IMR-90 (cell line): ENCODE measurements around the gene HCN4.

Experiments used
- BHLHE40 ChIP-seq: fragments of 150-350 bp; IDR thresholded peaks from 2 replicates; pipeline ENCODE4 v1.6.1; 2016; ENCODE audit warnings: mild to moderate bottlenecking, low read depth, low read length
- CEBPB ChIP-seq: IDR thresholded peaks from 2 replicates; pipeline ENCODE4 v1.6.1; 2012; ENCODE audit warnings: low read depth, low read length, improper control_type of control experiment
- CHD1 ChIP-seq: IDR thresholded peaks from 2 replicates; pipeline ENCODE4 v1.6.1; 2012; ENCODE audit warnings: low read depth, low read length, improper control_type of control experiment
- FOS ChIP-seq: fragments of 150-350 bp; IDR thresholded peaks from 2 replicates; pipeline ENCODE4 v1.6.1; 2016; ENCODE audit warnings: low read depth, low read length
- MAFK ChIP-seq: IDR thresholded peaks from 2 replicates; pipeline ENCODE4 v1.6.1; 2012; ENCODE audit warnings: low read depth, low read length, improper control_type of control experiment
- MAZ ChIP-seq: IDR thresholded peaks from 2 replicates; pipeline ENCODE4 v1.6.1; 2012; ENCODE audit warnings: low read depth, mild to moderate bottlenecking, low read length, improper control_type of control experiment, moderate library complexity, borderline replicate concordance
- MXI1 ChIP-seq: IDR thresholded peaks from 2 replicates; pipeline ENCODE4 v1.6.1; 2012; ENCODE audit warnings: low read depth, mild to moderate bottlenecking, low read length, moderate library complexity, borderline replicate concordance
- NFE2L2 ChIP-seq: fragments of 150-350 bp; IDR thresholded peaks from 2 replicates; pipeline ENCODE4 v1.6.1; 2016; ENCODE audit warnings: low read depth, mild to moderate bottlenecking, low read length
- POLR2A ChIP-seq: IDR thresholded peaks from 2 replicates; pipeline ENCODE4 v1.6.1; 2012; ENCODE audit warnings: mild to moderate bottlenecking, low read depth, low read length
- RAD21 ChIP-seq: IDR thresholded peaks from 2 replicates; pipeline ENCODE4 v1.6.1; 2012; ENCODE audit warnings: low read length, improper control_type of control experiment
- RCOR1 ChIP-seq: IDR thresholded peaks from 2 replicates; pipeline ENCODE4 v1.6.1; 2012; ENCODE audit warnings: mild to moderate bottlenecking, low read length, improper control_type of control experiment; ENCODE audit not compliant: insufficient replicate concordance
- SMC3 ChIP-seq: fragments of 150-350 bp; IDR thresholded peaks from 2 replicates; pipeline ENCODE4 v1.6.1; 2016; ENCODE audit warnings: low read depth, mild to moderate bottlenecking, antibody characterized with exemption, low read length, moderate library complexity
- TF ChIP-seq, protein P1 (sequence below): conservative IDR thresholded peaks from 2 replicates; pipeline ENCODE4 v1.5.1; 2012; ENCODE audit warnings: mild to moderate bottlenecking, low read depth, low read length, improper control_type of control experiment
- TF ChIP-seq, protein P2 (sequence below): fragments of 150-350 bp; IDR thresholded peaks from 2 replicates; pipeline ENCODE4 v1.6.1; 2017; ENCODE audit warnings: mild to moderate bottlenecking, antibody characterized with exemption, low read length, low read depth

- TF ChIP-seq POLR2A (no peak), MAZ (no peak), FOS (no peak), RCOR1 (no peak), BHLHE40 (no peak), SMC3 (no peak), NFE2L2 (no peak), CEBPB (no peak), RAD21 (no peak), MXI1 (no peak), CHD1 (no peak), MAFK (no peak)
- TF ChIP-seq, protein P1, sequence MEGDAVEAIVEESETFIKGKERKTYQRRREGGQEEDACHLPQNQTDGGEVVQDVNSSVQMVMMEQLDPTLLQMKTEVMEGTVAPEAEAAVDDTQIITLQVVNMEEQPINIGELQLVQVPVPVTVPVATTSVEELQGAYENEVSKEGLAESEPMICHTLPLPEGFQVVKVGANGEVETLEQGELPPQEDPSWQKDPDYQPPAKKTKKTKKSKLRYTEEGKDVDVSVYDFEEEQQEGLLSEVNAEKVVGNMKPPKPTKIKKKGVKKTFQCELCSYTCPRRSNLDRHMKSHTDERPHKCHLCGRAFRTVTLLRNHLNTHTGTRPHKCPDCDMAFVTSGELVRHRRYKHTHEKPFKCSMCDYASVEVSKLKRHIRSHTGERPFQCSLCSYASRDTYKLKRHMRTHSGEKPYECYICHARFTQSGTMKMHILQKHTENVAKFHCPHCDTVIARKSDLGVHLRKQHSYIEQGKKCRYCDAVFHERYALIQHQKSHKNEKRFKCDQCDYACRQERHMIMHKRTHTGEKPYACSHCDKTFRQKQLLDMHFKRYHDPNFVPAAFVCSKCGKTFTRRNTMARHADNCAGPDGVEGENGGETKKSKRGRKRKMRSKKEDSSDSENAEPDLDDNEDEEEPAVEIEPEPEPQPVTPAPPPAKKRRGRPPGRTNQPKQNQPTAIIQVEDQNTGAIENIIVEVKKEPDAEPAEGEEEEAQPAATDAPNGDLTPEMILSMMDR = no peak
- TF ChIP-seq, protein P2, sequence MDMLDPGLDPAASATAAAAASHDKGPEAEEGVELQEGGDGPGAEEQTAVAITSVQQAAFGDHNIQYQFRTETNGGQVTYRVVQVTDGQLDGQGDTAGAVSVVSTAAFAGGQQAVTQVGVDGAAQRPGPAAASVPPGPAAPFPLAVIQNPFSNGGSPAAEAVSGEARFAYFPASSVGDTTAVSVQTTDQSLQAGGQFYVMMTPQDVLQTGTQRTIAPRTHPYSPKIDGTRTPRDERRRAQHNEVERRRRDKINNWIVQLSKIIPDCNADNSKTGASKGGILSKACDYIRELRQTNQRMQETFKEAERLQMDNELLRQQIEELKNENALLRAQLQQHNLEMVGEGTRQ = no peak
Observed at GRCh38 chr15:73331991-73332925, 36.5 kb downstream of the HCN4 start.
